Osteocyte (in vitro differentiated cells): ENCODE results near the gene ARF1. TPM values are rescaled to one million over a fixed set of nuclear protein-coding genes. Genes with fewer than 3 reads are reported as not detected.

Experiments used
- DNase-seq: peaks from one replicate; pipeline ENCODE4 v3.0.0; 2021; ENCODE audit warnings: mixed read lengths; ENCODE audit not compliant: unreplicated experiment; ENCODE audit errors: extremely low spot score
- H3K27ac Mint-ChIP-seq: one replicate; pipeline ENCODE4 v1.8.0; 2021; ENCODE audit warnings: mild to moderate bottlenecking, mixed read lengths; ENCODE audit not compliant: unreplicated experiment
- H3K27me3 Mint-ChIP-seq: one replicate; pipeline ENCODE4 v1.8.0; 2021; ENCODE audit warnings: mixed read lengths; ENCODE audit not compliant: unreplicated experiment
- H3K36me3 Mint-ChIP-seq: one replicate; pipeline ENCODE4 v1.8.0; 2021; ENCODE audit warnings: mixed read lengths; ENCODE audit not compliant: unreplicated experiment
- H3K4me1 Mint-ChIP-seq: one replicate; pipeline ENCODE4 v1.8.0; 2021; ENCODE audit warnings: mixed read lengths; ENCODE audit not compliant: unreplicated experiment
- H3K4me3 Mint-ChIP-seq: one replicate; pipeline ENCODE4 v1.8.0; 2021; ENCODE audit warnings: mild to moderate bottlenecking, moderate library complexity, mixed read lengths; ENCODE audit not compliant: unreplicated experiment
- H3K9me3 Mint-ChIP-seq: one replicate; pipeline ENCODE4 v1.8.0; 2021; ENCODE audit warnings: mixed read lengths; ENCODE audit not compliant: unreplicated experiment
- total RNA-seq: library from RNA; stranded (reverse); gene quantifications from 2 replicates; pipeline ENCODE4 v1.2.1, GENCODE V29; 2021
- TF ChIP-seq, protein P1 (sequence below): fragments of 200-600 bp; sonication (generic); IDR thresholded peaks from 2 replicates; pipeline ENCODE4 v1.5.0; 2021; ENCODE audit warnings: antibody characterized with exemption, mild to moderate bottlenecking, moderate library complexity

ARF1 gene
- total RNA-seq, 1 donor from 2014 or later, result 305 TPM

GRCh38 chr1:228039986-228040385 is 42.5 kb upstream of the ARF1 start:
- Mint-ChIP-seq H3K4me1 (peaks cover 2% of the 10 kb centered on the region), H3K4me3 (no peak overlapping the region), H3K36me3 (no peaks in the 10 kb centered on the region), H3K9me3 (no peaks in the 10 kb centered on the region), H3K27me3 (peaks cover 31% of the 10 kb centered on the region), H3K27ac (no peak overlapping the region)
- TF ChIP-seq, protein P1, sequence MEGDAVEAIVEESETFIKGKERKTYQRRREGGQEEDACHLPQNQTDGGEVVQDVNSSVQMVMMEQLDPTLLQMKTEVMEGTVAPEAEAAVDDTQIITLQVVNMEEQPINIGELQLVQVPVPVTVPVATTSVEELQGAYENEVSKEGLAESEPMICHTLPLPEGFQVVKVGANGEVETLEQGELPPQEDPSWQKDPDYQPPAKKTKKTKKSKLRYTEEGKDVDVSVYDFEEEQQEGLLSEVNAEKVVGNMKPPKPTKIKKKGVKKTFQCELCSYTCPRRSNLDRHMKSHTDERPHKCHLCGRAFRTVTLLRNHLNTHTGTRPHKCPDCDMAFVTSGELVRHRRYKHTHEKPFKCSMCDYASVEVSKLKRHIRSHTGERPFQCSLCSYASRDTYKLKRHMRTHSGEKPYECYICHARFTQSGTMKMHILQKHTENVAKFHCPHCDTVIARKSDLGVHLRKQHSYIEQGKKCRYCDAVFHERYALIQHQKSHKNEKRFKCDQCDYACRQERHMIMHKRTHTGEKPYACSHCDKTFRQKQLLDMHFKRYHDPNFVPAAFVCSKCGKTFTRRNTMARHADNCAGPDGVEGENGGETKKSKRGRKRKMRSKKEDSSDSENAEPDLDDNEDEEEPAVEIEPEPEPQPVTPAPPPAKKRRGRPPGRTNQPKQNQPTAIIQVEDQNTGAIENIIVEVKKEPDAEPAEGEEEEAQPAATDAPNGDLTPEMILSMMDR, result no peak
- DNase-seq, result peak; percentile 75

DNA sequence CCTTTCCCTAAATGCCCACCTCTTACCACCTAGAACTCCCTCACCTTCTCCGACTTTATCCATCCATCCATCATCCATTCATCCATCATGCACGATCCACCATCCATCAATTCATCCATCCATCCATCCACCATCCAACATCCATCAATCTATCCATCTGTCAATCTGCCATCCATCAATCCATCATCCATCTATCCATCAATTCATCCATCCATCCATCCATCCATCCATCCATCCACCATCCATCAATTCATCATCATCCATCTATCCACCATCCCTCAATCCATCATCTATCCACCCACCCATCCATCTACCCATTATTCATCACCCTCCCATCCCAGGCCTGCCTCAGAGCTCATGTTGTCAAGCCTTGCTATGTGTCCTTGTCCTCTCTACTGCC is 41.2 kb upstream of the ARF1 start:
- Mint-ChIP-seq H3K27me3 (peaks cover 31% of the 10 kb centered on the region), H3K36me3 (no peaks in the 10 kb centered on the region), H3K27ac (no peak overlapping the region), H3K4me3 (no peak overlapping the region), H3K9me3 (no peaks in the 10 kb centered on the region), H3K4me1 (peaks cover 2% of the 10 kb centered on the region)
- TF ChIP-seq, protein P1, result no peak
- no peak for DNase-seq

DNA sequence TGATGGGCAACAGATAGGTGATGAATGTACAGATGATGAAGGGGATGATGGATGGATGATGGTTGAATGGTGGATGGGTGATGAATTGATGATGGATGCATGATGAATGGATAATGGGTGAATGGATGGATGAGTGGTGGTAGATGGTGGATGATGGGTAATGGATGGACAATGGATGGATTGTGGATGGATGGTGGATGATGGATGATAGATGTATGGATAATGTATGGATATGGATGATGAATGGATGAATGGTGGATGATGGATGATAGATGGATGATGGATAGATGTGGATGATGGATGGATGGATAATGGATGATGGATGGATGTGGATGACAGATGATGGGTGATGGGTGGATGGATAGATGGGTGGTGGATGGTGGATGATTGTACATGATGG is 40.0 kb upstream of the ARF1 start:
- no peak overlapping the region for H3K4me3 Mint-ChIP-seq
- H3K9me3 Mint-ChIP-seq, result no peaks in the 10 kb centered on the region
- H3K27ac Mint-ChIP-seq, result no peak overlapping the region
- H3K36me3 Mint-ChIP-seq, result no peaks in the 10 kb centered on the region
- peaks cover 2% of the 10 kb centered on the region for H3K4me1 Mint-ChIP-seq
- H3K27me3 Mint-ChIP-seq, result peaks cover 26% of the 10 kb centered on the region
- TF ChIP-seq, protein P1, result no peak
- DNase-seq, result no peak

- TF ChIP-seq, protein P1, result no peak
- no peaks in the 10 kb centered on the region for H3K36me3 Mint-ChIP-seq
- no peak overlapping the region for H3K4me3 Mint-ChIP-seq
- no peaks in the 10 kb centered on the region for H3K4me1 Mint-ChIP-seq
- no peak for DNase-seq
- no peaks in the 10 kb centered on the region for H3K9me3 Mint-ChIP-seq
- H3K27me3 Mint-ChIP-seq, result peaks cover 23% of the 10 kb centered on the region
- H3K27ac Mint-ChIP-seq, result no peak overlapping the region
Observed at GRCh38 chr1:228043281-228043848, 39.1 kb upstream of the ARF1 start.

- peak; percentile 59 for DNase-seq
- Mint-ChIP-seq H3K9me3 (no peaks in the 10 kb centered on the region), H3K4me3 (no peak overlapping the region), H3K27me3 (peaks cover 24% of the 10 kb centered on the region), H3K36me3 (no peaks in the 10 kb centered on the region), H3K4me1 (no peaks in the 10 kb centered on the region), H3K27ac (no peak overlapping the region)
- TF ChIP-seq, protein P1, result no peak
Observed at GRCh38 chr1:228044961-228045360, 37.5 kb upstream of the ARF1 start.
